H1 (cell line): ENCODE results near the gene ITFG2. TPM values are rescaled to one million over a fixed set of nuclear protein-coding genes. Genes with fewer than 3 reads are reported as not detected.

Experiments used
- CTCF ChIA-PET: fragments of 300-600 bp; sonication (Branson Sonifier 250); formaldehyde crosslinking; loops from one replicate; lab custom pipeline; 2021; ENCODE audit not compliant: partially characterized antibody; lab: Charles Lee
- POLR2A ChIA-PET: fragments of 300-600 bp; sonication (Branson Sonifier 250); formaldehyde crosslinking; loops from one replicate; lab custom pipeline; 2021; ENCODE audit warnings: inconsistent platforms; ENCODE audit not compliant: partially characterized antibody; lab: Charles Lee
- DNase-seq, 2 experiments: peaks; one replicate each; pipeline versions ENCODE4 v3.0.0 to v3.0.0-alpha.2; 2010 to 2022; ENCODE audit warnings: low spot score in 2 of 2, low read depth in 1 of 2, mixed read lengths in 1 of 2
- FAIRE-seq: peaks from 2 replicates; lab custom pipeline; 2011; peaks lifted over from hg19 to GRCh38; lab: Jason Lieb, UNC
- H2AFZ ChIP-seq: 2 replicates; pipeline ENCODE4 v1.8.1; 2012; ENCODE audit warnings: low read length, inconsistent platforms
- H2AK5ac ChIP-seq: 2 replicates; pipeline ENCODE4 v1.6.1; 2013; ENCODE audit warnings: low read depth, low read length
- H2BK120ac ChIP-seq: replicated peaks from 2 replicates; pipeline ENCODE3; 2013; ENCODE audit warnings: low read depth, low read length, inconsistent platforms
- H2BK12ac ChIP-seq: 2 replicates; pipeline ENCODE4 v1.6.1; 2013; ENCODE audit warnings: low read depth, low read length
- H2BK15ac ChIP-seq: 2 replicates; pipeline ENCODE4 v1.6.1; 2013; ENCODE audit warnings: low read length
- H2BK20ac ChIP-seq: 2 replicates; pipeline ENCODE4 v1.6.1; 2013; ENCODE audit warnings: low read length
- H2BK5ac ChIP-seq: 2 replicates; pipeline ENCODE4 v1.6.1; 2013; ENCODE audit warnings: low read depth, low read length
- H3K14ac ChIP-seq: 2 replicates; pipeline ENCODE4 v1.6.1; 2013; ENCODE audit warnings: inconsistent platforms; ENCODE audit not compliant: insufficient read length
- H3K18ac ChIP-seq: 2 replicates; pipeline ENCODE4 v1.6.1; 2013; ENCODE audit warnings: low read length; ENCODE audit errors: extremely low read depth
- H3K23ac ChIP-seq: 2 replicates; pipeline ENCODE4 v1.6.1; 2013; ENCODE audit warnings: inconsistent platforms; ENCODE audit not compliant: insufficient read length
- H3K23me2 ChIP-seq: 2 replicates; pipeline ENCODE4 v1.6.1; 2013; ENCODE audit warnings: low read depth, low read length
- H3K27ac ChIP-seq: 2 replicates; pipeline ENCODE4 v1.6.1; 2011; ENCODE audit warnings: low read depth, low read length, inconsistent platforms
- H3K27me3 ChIP-seq, 4 experiments: replicated peaks in 1 of 4; 1 replicate in 1 of 4; 2 replicates in 3 of 4; pipeline versions ENCODE4 v1.6.1 to v1.8.1; 2011 to 2013; ENCODE audit warnings: low read length in 3 of 4, mild to moderate bottlenecking in 3 of 4, inconsistent platforms in 2 of 4, mixed read lengths in 2 of 4, moderate library complexity in 1 of 4; ENCODE audit not compliant: control insufficient read depth in 3 of 4, insufficient read depth in 3 of 4; ENCODE audit errors: extremely low read depth in 1 of 4
- H3K36me3 ChIP-seq, 4 experiments: 2 replicates each; pipeline versions ENCODE4 v1.6.1 to v1.8.1; 2011 to 2013; ENCODE audit warnings: mild to moderate bottlenecking in 4 of 4, low read length in 3 of 4, moderate library complexity in 2 of 4, control low read depth in 1 of 4, inconsistent platforms in 1 of 4; ENCODE audit not compliant: insufficient read depth in 4 of 4, control insufficient read depth in 2 of 4
- H3K4ac ChIP-seq: replicated peaks from 2 replicates; pipeline ENCODE3; 2013; ENCODE audit warnings: low read length, low read depth, mixed read lengths, inconsistent platforms; ENCODE audit not compliant: insufficient read length
- H3K4me1 ChIP-seq, 4 experiments: replicated peaks in 1 of 4; 1 replicate in 1 of 4; 2 replicates in 3 of 4; pipeline versions ENCODE4 v1.6.1 to v1.8.1; 2011 to 2013; ENCODE audit warnings: low read length in 3 of 4, inconsistent platforms in 2 of 4, mixed read lengths in 1 of 4; ENCODE audit not compliant: insufficient read depth in 4 of 4, control insufficient read depth in 3 of 4
- H3K4me2 ChIP-seq, 2 experiments: 2 replicates each; pipeline versions ENCODE4 v1.6.1 to v1.8.1; 2011 to 2013; ENCODE audit warnings: low read depth in 2 of 2, low read length in 2 of 2, control low read depth in 1 of 2, inconsistent platforms in 1 of 2, mild to moderate bottlenecking in 1 of 2; ENCODE audit not compliant: insufficient read depth in 1 of 2
- H3K4me3 ChIP-seq, 4 experiments: fragments of 200-600, 300-600 bp in 1 of 4; sonication (generic), shearing (Covaris generic), sonication (Bioruptor Twin) in 1 of 4; 2 replicates each; pipeline versions ENCODE4 v1.5.1 to v1.8.1; 2011 to 2016; ENCODE audit warnings: low read length in 4 of 4, low read depth in 3 of 4, control low read depth in 2 of 4, inconsistent platforms in 2 of 4, mild to moderate bottlenecking in 2 of 4, mixed read lengths in 1 of 4, moderate library complexity in 1 of 4; ENCODE audit not compliant: insufficient read depth in 2 of 4; ENCODE audit errors: extremely low read depth in 1 of 4
- H3K56ac ChIP-seq: replicated peaks from 2 replicates; pipeline ENCODE3; 2013; ENCODE audit warnings: low read depth, mild to moderate bottlenecking, mixed read lengths, low read length, inconsistent platforms; ENCODE audit not compliant: insufficient read length
- H3K79me1 ChIP-seq: 2 replicates; pipeline ENCODE4 v1.6.1; 2013; ENCODE audit warnings: low read depth, low read length, control low read depth
- H3K79me2 ChIP-seq, 2 experiments: 2 replicates each; pipeline versions ENCODE4 v1.6.1 to v1.8.1; 2012 to 2013; ENCODE audit warnings: low read length in 2 of 2, mild to moderate bottlenecking in 2 of 2, inconsistent platforms in 1 of 2; ENCODE audit not compliant: insufficient read depth in 2 of 2, control insufficient read depth in 1 of 2
- H3K9ac ChIP-seq, 4 experiments: replicated peaks in 1 of 4; 1 replicate in 1 of 4; 2 replicates in 3 of 4; pipeline versions ENCODE4 v1.6.1 to v1.8.1; 2011 to 2013; ENCODE audit warnings: low read depth in 3 of 4, low read length in 3 of 4, control low read depth in 2 of 4, mild to moderate bottlenecking in 2 of 4, moderate library complexity in 2 of 4, inconsistent platforms in 1 of 4; ENCODE audit errors: extremely low read depth in 1 of 4
- H3K9me3 ChIP-seq, 2 experiments: 2 replicates each; pipeline versions ENCODE4 v1.6.1 to v1.8.1; 2012 to 2013; ENCODE audit warnings: mild to moderate bottlenecking in 2 of 2, moderate library complexity in 2 of 2, control low read depth in 1 of 2, inconsistent platforms in 1 of 2, low read depth in 1 of 2, low read length in 1 of 2, mixed read lengths in 1 of 2; ENCODE audit not compliant: insufficient read depth in 2 of 2
- H4K20me1 ChIP-seq, 2 experiments: replicated peaks in 1 of 2; 2 replicates each; pipeline versions ENCODE3 to v1.8.1; 2011 to 2013; ENCODE audit warnings: inconsistent platforms in 2 of 2, low read length in 2 of 2, mild to moderate bottlenecking in 1 of 2; ENCODE audit not compliant: insufficient read depth in 2 of 2, control insufficient read depth in 1 of 2
- H4K5ac ChIP-seq: 2 replicates; pipeline ENCODE4 v1.6.1; 2013; ENCODE audit warnings: low read length, low read depth, mixed read lengths, inconsistent platforms; ENCODE audit not compliant: insufficient read length
- H4K8ac ChIP-seq: 2 replicates; pipeline ENCODE4 v1.8.0; 2013; ENCODE audit warnings: mild to moderate bottlenecking, moderate library complexity, low read length, inconsistent platforms; ENCODE audit not compliant: insufficient read depth; ENCODE audit errors: extremely low read depth
- H4K91ac ChIP-seq: replicated peaks from 2 replicates; pipeline ENCODE3; 2013; ENCODE audit warnings: low read length, mixed read lengths, inconsistent platforms; ENCODE audit not compliant: insufficient read length
- BRCA1 ChIP-seq: IDR thresholded peaks from 2 replicates; pipeline ENCODE4 v1.6.1; 2012; ENCODE audit warnings: low read depth, low read length, improper control_type of control experiment
- CBX5 ChIP-seq: fragments of 300-800, 300-1000 bp; sonication (generic); IDR thresholded peaks from 2 replicates; pipeline ENCODE4 v1.7.1; 2016; ENCODE audit warnings: antibody characterized with exemption, low read length, low read depth
- FOSL1 ChIP-seq: IDR thresholded peaks from 2 replicates; pipeline ENCODE4 v1.6.1; 2011; ENCODE audit warnings: mild to moderate bottlenecking, low read depth, low read length, moderate library complexity; ENCODE audit not compliant: insufficient read depth
- GABPA ChIP-seq: IDR thresholded peaks from 2 replicates; pipeline ENCODE4 v1.6.1; 2011; ENCODE audit warnings: mild to moderate bottlenecking, low read length, moderate library complexity, borderline replicate concordance; ENCODE audit not compliant: insufficient read depth
- GTF2F1 ChIP-seq: IDR thresholded peaks from 2 replicates; pipeline ENCODE4 v1.6.1; 2012; ENCODE audit warnings: low read depth, low read length, improper control_type of control experiment, borderline replicate concordance
- HDAC6 ChIP-seq: IDR thresholded peaks from one replicate; pipeline ENCODE4 v1.7.1; 2012; ENCODE audit warnings: low read depth, mild to moderate bottlenecking, inconsistent platforms, low read length, moderate library complexity
- KDM1A ChIP-seq: fragments of 200-600, 300-600 bp; sonication (generic); IDR thresholded peaks from 2 replicates; pipeline ENCODE4 v1.7.1; 2016; ENCODE audit warnings: mild to moderate bottlenecking, low read length, borderline replicate concordance
- KDM4A ChIP-seq: IDR thresholded peaks from one replicate; pipeline ENCODE4 v1.7.1; 2012; ENCODE audit warnings: low read depth, mild to moderate bottlenecking, moderate library complexity, low read length, inconsistent platforms; ENCODE audit not compliant: severe bottlenecking
- MAX ChIP-seq: IDR thresholded peaks from 2 replicates; pipeline ENCODE4 v1.6.1; 2012; ENCODE audit warnings: inconsistent platforms
- RFX5 ChIP-seq: IDR thresholded peaks from 2 replicates; pipeline ENCODE4 v1.6.1; 2011; ENCODE audit warnings: low read depth, low read length, improper control_type of control experiment, borderline replicate concordance
- USF2 ChIP-seq: IDR thresholded peaks from 2 replicates; pipeline ENCODE4 v1.6.1; 2011; ENCODE audit warnings: low read length, improper control_type of control experiment
- polyA plus RNA-seq, 7 experiments: library from polyadenylated mRNA; depleted of rRNA in 3 of 7; stranded (reverse) in 5 of 7; unstranded in 2 of 7; fragments of >200 nt in 5 of 7; fragments of 200-250 nt in 2 of 7; gene quantifications; 1 replicate in 5 of 7; 2 replicates in 1 of 7; 4 replicates in 1 of 7; pipeline versions ENCODE4 v1.2.1 to v1.2.3, GENCODE V29; 2011 to 2013; ENCODE audit warnings: missing spikeins in 2 of 7, mixed read lengths in 2 of 7
- total RNA-seq: library from RNA; stranded (reverse); fragmentation: NEBNext Ultra II Directional; extraction: Animal tissue kit (Norgen Biotek cat#: 25700); gene quantifications from 2 replicates; pipeline ENCODE4 v1.2.1, GENCODE V29; 2021

The ITFG2 gene
- total and polyA plus RNA-seq, 2 of the 8 experiments (the other 6 are each of a cell fraction or from before 2014, with no cell fraction given), result 15.0 to 22.9 TPM

GRCh38 chr12:2860170-2860569, 47.7 kb downstream of the ITFG2 start:
- Histone ChIP-seq H2BK15ac (no peak overlapping the region), H2BK20ac (no peak overlapping the region), H4K5ac (no peak overlapping the region), H2AFZ (no peak overlapping the region), H3K4me3 (no peak overlapping the region), H3K27me3 (no peaks in the 10 kb centered on the region), H3K79me1 (no peaks in the 10 kb centered on the region), H2BK120ac (no peak overlapping the region), H3K36me3 (peaks cover 16 to 60% (median 40%) of the 10 kb centered on the region in 4 experiments; a peak in 7 of 8 replicates), H4K20me1 (peaks cover 3 to 12% of the 10 kb centered on the region in 2 experiments), H4K8ac (no peak overlapping the region), H3K9me3 (no peaks in the 10 kb centered on the region), H3K56ac (no peak overlapping the region), H3K23me2 (no peaks in the 10 kb centered on the region), H3K9ac (no peak overlapping the region), H4K91ac (no peak overlapping the region), H3K4ac (no peak overlapping the region), H3K27ac (no peak overlapping the region), H3K79me2 (no peaks in the 10 kb centered on the region), H3K14ac (no peak overlapping the region), H3K4me1 (peaks cover 0 to 6% (median under 1%) of the 10 kb centered on the region in 4 experiments; a peak in 2 of 7 replicates), H3K4me2 (no peak overlapping the region), H3K18ac (no peak overlapping the region), H2BK5ac (no peak overlapping the region), H2BK12ac (no peak overlapping the region), H2AK5ac (no peak overlapping the region), H3K23ac (no peak overlapping the region)
- ChIA-PET CTCF (interaction anchor here (0.6 to 1.1 kb wide), 3 partner anchors 14 to 79 kb away, joined by 3 read pairs; no protein-coding TSS in a partner anchor), POLR2A (interaction anchor here (1.5 kb wide), 1 partner anchor 90 kb away, joined by 3 read pairs; no protein-coding TSS in a partner anchor)
- DNase-seq (no peak), FAIRE-seq (no peak)
- TF ChIP-seq USF2 (no peak), MAX (no peak), FOSL1 (no peak), HDAC6 (no peak), CBX5 (no peak), GABPA (no peak), BRCA1 (no peak), GTF2F1 (no peak), RFX5 (no peak), KDM1A (no peak), KDM4A (no peak)
